Activated naive CD4-positive, alpha-beta T cell treated with Interleukin-2 at 50 U/mL for 16 hours (primary cell): Measurements from ENCODE around the gene PTPRN.
"Not testable (repeated sequence)": the region's sequence is repeated elsewhere in the genome, so short reads cannot be mapped to it uniquely, and the experiment has no call there.

Source experiments
- DNase-seq: peaks from one replicate; pipeline ENCODE4 v3.0.0-alpha.2; 2020

The PTPRN gene

DNA sequence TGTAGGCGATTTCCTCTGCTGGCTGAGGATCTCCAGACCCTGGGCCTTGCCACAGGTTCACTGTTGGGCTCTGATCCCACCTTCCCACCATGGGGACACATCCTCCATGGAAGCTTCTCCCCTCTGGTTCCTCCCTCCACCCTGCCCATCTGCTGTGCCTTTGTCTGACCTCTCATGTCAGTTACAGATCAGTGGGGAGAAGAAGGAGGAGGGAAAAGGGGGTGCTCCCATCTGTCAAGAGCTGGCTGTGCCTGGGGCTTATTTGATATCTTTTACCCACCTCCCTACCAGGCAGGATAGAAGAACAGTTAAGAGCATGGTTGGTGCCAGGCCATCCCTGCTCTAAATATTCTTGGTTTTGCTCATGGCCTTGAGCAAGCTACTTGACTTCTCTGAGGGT, 42.3 kb downstream of the PTPRN start:
- DNase-seq = no peak

DNA sequence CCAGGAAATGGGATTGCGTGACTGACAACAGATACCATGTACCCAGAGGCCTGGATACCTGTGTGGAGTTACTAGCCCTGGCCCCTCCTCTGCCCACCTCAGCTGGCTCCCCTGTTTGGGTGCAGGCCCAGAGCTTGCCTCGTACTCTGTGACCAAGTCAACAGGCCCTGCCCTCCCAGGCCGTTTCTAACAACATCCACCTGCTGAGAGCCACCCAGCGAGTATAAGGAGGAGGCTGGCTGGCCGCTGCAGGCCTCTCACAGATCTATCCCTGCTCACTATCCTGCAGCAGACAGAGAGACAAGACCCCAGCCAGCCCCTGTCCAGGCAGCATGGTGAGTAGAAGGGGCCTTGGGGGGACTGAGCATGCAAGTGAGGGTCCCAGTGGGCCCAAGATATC, 43.0 kb downstream of the PTPRN start:
- DNase-seq = no peak

DNA sequence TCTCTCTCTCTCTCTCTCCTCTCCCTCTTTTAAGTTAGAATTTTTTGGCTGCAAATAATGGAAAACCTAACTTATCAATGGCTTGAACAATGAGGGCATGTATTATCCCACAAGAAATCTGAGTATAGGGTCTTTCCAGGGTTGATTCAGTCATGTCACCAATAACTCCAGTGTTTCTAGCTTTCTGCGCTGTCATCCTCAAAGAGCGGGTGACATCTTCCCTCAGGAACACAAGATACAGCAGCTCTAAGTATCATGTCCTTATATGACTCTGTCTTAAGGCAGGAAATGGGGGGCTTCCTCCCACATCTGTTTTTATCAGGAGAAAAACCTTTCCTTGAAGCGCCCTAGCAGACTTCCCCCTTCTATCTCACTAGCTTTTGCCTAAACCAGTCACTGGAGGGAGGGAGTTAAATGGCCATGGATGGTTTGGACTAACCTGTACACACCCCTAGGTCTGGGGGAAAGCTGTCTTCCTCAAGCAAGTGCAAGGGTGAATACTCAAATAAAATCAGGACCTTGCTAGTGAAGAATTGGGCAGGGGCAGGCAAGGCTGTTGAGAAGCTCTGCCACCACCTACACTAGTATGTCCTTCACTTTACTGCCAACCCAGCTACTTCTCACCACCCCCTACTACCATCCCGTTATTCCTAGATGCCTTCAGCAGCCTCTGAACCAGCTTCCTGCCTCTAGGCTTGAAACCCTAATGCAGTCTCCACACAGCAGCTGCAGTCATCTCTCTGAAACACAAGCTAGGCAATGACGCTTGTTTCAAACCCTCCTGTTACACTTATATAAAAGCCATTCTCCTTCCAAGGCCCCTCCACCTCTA, 48.0 kb downstream of the PTPRN start:
- no peak for DNase-seq

GRCh38 chr2:219258942-219259341, 50.3 kb downstream of the PTPRN start:
- DNase-seq = not testable (repeated sequence)

- DNase-seq = peak; percentile 45
Observed at GRCh38 chr2:219254590-219255201, 54.5 kb downstream of the PTPRN start.

DNA sequence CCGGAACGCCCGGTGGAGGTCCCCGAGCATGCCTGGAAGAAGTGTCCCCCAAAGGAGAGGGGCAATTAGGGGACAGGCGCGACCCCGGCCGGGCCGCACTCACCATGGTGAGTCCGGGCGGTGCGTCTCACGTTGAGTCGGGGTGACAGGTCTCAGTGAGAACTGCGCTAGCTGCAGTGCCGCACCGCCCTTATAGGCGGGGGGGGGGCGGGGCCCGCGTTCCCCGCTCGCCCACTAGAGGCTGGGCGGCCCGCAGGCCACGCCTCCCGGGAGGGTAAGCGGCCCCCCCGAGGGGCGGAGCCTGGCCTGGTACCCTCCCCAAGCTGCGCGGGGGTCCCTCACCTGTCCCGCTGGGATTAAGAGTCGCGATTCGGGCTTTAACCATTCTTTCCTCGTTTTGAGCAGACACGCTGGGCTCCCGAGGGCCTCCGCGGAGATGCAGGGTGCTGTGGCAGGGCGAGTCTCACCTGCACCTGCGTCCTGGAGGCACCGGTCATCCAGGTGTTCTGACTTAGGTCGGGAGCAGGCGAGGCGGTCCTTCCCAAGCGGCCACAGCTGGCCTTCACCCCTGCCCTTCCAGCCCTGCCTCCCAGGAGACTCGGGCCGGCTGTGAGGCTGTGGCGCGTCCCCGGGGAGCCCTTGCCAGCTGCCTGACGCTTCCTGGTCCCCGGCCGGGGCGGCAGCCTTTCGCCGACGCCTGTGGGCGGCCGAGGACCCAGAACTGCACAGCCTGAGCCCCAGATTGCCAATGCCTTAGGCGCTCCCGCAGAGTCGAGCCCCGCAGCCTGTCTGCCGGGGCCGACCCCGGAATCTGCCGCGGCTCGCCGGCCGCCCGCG, 55.2 kb downstream of the PTPRN start, which contains the start of gene TUBA4A:
Gene TUBA4A (minus strand): TSS at position 166 of the 837 bp plus-strand sequence. CDS start 60 bp downstream, at position 106.
- DNase-seq = peak; percentile 89

DNA sequence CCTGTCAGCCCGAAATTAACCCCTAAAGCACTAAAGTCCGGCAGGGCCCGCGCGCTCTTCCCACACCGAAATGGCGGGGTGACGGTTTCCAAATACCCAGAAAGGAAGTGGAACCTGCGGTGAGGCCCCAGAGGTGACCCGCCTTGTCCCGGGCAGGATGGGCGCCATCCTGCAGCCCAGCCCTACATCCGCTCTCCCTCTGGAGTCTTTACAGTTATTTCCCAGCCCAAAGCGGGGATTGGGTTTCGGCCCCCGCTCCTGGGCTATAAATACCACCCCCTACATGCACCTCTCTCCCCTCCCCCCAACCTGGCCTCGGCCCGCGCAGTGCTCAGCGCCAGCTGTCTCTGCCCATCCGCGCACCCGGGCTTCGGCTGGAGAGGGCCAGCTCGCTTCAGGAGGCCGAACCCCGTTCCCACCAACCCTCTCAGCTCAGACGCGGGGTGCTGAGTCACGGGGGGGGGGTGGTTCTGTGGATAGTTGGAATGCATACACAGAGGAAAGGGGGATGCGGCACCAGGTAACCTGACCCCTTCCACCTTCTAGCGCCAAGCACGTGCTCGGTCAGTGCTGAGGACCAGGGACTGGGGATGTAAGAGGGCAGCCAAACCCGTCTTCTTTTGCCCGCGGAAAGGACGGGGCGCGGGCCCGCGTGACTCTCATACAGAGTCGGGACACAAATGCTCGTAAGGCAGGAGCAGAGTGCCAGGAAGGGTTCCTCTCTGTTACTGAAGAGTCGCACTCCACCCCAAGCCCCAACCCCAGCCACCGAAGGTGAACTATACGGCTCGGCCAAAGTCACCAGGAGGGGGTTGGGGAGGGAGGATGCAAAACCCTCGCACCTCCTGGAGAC, 56.1 kb downstream of the PTPRN start, which contains the start of gene TUBA4B:
Gene TUBA4B (plus strand): TSS at position 344 of the 853 bp plus-strand sequence. CDS start 165 bp downstream, at position 509.
- DNase-seq = peak; percentile 45

DNA sequence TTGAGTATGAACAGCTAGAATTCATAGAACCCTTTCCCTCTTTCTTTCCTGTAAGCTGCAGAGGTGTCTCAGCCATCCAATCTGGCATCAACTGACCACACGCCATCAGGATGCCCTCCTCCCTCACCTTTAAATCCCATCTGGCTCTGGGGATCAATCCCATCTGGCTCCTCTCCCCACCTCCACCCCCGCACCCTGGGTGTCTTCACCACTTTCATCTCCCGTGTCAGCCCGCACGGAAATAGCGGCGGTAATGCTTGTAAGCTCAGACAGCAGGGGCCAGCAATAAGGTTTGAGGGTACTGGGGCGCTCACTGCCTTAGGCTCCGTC, 56.7 kb downstream of the PTPRN start:
- DNase-seq = peak; percentile 51

- peak; percentile 36 for DNase-seq
Observed at GRCh38 chr2:219252084-219252483, 57.1 kb downstream of the PTPRN start.

- no peak for DNase-seq
Observed at GRCh38 chr2:219251656-219252055, 57.5 kb downstream of the PTPRN start.

DNA sequence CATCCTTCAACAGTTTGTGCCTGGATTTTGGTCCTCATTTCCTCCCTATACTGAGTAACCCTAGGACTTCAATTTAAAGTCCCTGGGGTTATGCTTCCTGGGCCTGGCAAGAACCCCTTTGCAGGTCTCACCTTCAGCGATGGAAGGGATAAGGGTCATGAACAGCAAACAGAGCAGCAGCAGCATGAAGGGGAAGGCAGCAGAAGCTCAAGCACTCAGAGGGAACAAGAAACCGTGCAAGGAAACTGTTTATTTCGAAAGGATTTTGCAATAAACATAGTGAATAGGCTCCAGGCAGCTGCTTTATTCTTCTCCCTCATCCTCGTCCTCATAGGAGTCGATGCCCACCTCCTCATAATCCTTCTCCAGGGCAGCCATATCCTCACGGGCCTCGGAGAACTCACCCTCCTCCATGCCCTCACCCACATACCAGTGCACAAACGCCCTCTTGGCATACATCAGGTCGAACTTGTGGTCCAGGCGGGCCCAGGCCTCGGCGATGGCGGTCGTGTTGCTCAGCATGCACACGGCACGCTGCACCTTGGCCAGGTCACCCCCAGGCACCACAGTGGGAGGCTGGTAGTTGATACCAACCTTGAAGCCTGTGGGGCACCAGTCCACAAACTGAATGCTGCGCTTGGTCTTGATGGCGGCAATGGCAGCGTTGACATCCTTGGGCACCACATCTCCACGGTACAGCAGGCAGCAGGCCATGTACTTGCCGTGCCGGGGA, 59.0 kb downstream of the PTPRN start:
- no peak for DNase-seq

GRCh38 chr2:219249203-219249980, 59.8 kb downstream of the PTPRN start:
- DNase-seq = peak; percentile 26

DNA sequence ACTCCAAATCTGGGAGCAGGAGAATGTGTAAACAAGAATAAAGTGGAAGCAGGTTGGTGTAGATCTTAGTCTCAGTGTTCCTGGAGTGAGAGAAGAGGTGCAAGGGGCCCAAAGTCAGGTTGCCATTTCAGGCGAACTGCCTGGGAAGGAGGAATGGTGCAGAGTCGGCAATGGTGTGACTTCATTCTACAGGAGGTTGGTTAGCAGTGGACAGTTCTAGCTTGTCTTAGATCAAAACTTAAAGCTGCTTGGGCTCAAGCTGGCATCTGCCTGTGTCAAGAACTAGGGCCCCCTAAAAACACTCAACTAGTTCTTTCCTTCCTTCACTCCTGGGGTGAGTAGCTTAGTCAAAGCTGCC, 60.4 kb downstream of the PTPRN start:
- DNase-seq = no peak

- DNase-seq = peak; percentile 74
Observed at GRCh38 chr2:219247678-219248642, 61.2 kb downstream of the PTPRN start.

- DNase-seq = no peak
Observed at GRCh38 chr2:219246559-219246958, 62.6 kb downstream of the PTPRN start.

GRCh38 chr2:219245899-219246230, 63.3 kb downstream of the PTPRN start:
- no peak for DNase-seq

- DNase-seq = peak; percentile 90
Observed at GRCh38 chr2:219245148-219245898, 63.9 kb downstream of the PTPRN start, which contains the start of the genes GLB1L and STK16. TSS of gene GLB1L (minus strand) at chr2:219245444. CDS start at chr2:219243573, 1,871 bp downstream. TSS of gene STK16 (plus strand) at chr2:219245479. CDS start at chr2:219246000, 521 bp downstream.

GRCh38 chr2:219244789-219245147, 64.4 kb downstream of the PTPRN start:
- no peak for DNase-seq

GRCh38 chr2:219243291-219243761, 65.9 kb downstream of the PTPRN start:
- DNase-seq = no peak
